ENCODE measurements around the gene USH1G.
A peak's percentile ranks its signal among the peaks of the same experiment; 100 is the strongest.
"Not testable (repeated sequence)": the region's sequence is repeated elsewhere in the genome, so short reads cannot be mapped to it uniquely, and the experiment has no call there.

Gene USH1G
- 0 to 0.09 reads per million in 2 donors for total RNA-seq

GRCh38 chr17:74922694-74923537 lies at the start of gene USH1G:
Gene USH1G, minus strand, starts transcription at chr17:74923255. Its CDS starts 182 bp downstream, at chr17:74923073.
- no peak for DNase-seq

- DNase-seq = peak; percentile 72
Observed at GRCh38 chr17:74972107-74972972, 49.3 kb upstream of the USH1G start, which contains the start of gene HID1. Gene HID1, minus strand, starts transcription at chr17:74972759. Its CDS starts 103 bp downstream, at chr17:74972656.

- DNase-seq = no peak
Observed at GRCh38 chr17:74971842-74972106, 48.7 kb upstream of the USH1G start.

- DNase-seq = no peak
Observed at GRCh38 chr17:74971069-74971841, 48.2 kb upstream of the USH1G start.

- no peak for DNase-seq
Observed at GRCh38 chr17:74970395-74970794, 47.3 kb upstream of the USH1G start.

- not testable (repeated sequence) for DNase-seq
Observed at GRCh38 chr17:74969501-74969900, 46.4 kb upstream of the USH1G start.

GRCh38 chr17:74968361-74968780 lies 45.3 kb upstream of the USH1G start:
- no peak for DNase-seq

GRCh38 chr17:74964988-74965622 lies 42.0 kb upstream of the USH1G start:
- no peak for DNase-seq

- DNase-seq = no peak
Observed at GRCh38 chr17:74964246-74964761, 41.2 kb upstream of the USH1G start.

- no peak for DNase-seq
Observed at GRCh38 chr17:74963656-74964055, 40.6 kb upstream of the USH1G start.

- DNase-seq = no peak
Observed at GRCh38 chr17:74962622-74963394, 39.8 kb upstream of the USH1G start.

GRCh38 chr17:74961657-74962350 lies 38.7 kb upstream of the USH1G start:
- no peak for DNase-seq

- DNase-seq = no peak
Observed at GRCh38 chr17:74960570-74961342, 37.7 kb upstream of the USH1G start.

GRCh38 chr17:74959826-74960515 lies 36.9 kb upstream of the USH1G start:
- DNase-seq = no peak

GRCh38 chr17:74957935-74958740 lies 35.1 kb upstream of the USH1G start:
- peak; percentile 48 for DNase-seq

- DNase-seq = no peak
Observed at GRCh38 chr17:74956093-74956492, 33.0 kb upstream of the USH1G start.

- DNase-seq = no peak
Observed at GRCh38 chr17:74954665-74955421, 31.8 kb upstream of the USH1G start.

- DNase-seq = no peak
Observed at GRCh38 chr17:74954115-74954514, 31.1 kb upstream of the USH1G start.

Measured in activated gamma-delta T cell (primary cell).